Osteoblast (primary cell): Measurements from ENCODE around the gene SLC44A4. TPM values are rescaled to one million over a fixed set of nuclear protein-coding genes. Genes with fewer than 3 reads are reported as not detected.

ENCODE experiments used
- DNase-seq: peaks from one replicate; pipeline ENCODE4 v3.0.0; 2011; ENCODE audit warnings: low spot score, mixed read lengths; ENCODE audit not compliant: insufficient read length; ENCODE audit errors: missing footprints
- H2AFZ ChIP-seq: 2 replicates; pipeline ENCODE4 v1.6.0; 2011; ENCODE audit warnings: mild to moderate bottlenecking, low read length
- H3K27ac ChIP-seq: 2 replicates; pipeline ENCODE4 v1.5.1; 2011; ENCODE audit warnings: mild to moderate bottlenecking, low read depth, low read length, moderate library complexity
- H3K27me3 ChIP-seq: 2 replicates; pipeline ENCODE4 v1.6.0; 2012; ENCODE audit warnings: mild to moderate bottlenecking, control low read depth, inconsistent platforms, low read length, moderate library complexity; ENCODE audit not compliant: insufficient read depth
- H3K36me3 ChIP-seq: 2 replicates; pipeline ENCODE4 v1.5.1; 2011; ENCODE audit warnings: mild to moderate bottlenecking, low read length, control low read depth, moderate library complexity; ENCODE audit not compliant: insufficient read depth
- H3K4me1 ChIP-seq: 2 replicates; pipeline ENCODE4 v1.5.1; 2011; ENCODE audit warnings: mild to moderate bottlenecking, low read length, control low read depth, moderate library complexity; ENCODE audit not compliant: insufficient read depth
- H3K4me2 ChIP-seq: 2 replicates; pipeline ENCODE4 v1.6.0; 2011; ENCODE audit warnings: mild to moderate bottlenecking, low read length; ENCODE audit not compliant: insufficient read depth
- H3K4me3 ChIP-seq: fragments of 200-600 bp; sonication (generic); 3 replicates; pipeline ENCODE4 v1.5.1; 2012; ENCODE audit warnings: mild to moderate bottlenecking, low read length, inconsistent platforms; ENCODE audit not compliant: insufficient read depth
- H3K79me2 ChIP-seq: 2 replicates; pipeline ENCODE4 v1.6.0; 2012; ENCODE audit warnings: mild to moderate bottlenecking, low read length, control low read depth, inconsistent platforms; ENCODE audit not compliant: insufficient read depth
- H3K9me3 ChIP-seq: 2 replicates; pipeline ENCODE4 v1.5.1; 2011; ENCODE audit warnings: low read depth, low read length, control low read depth
- H4K20me1 ChIP-seq: 2 replicates; pipeline ENCODE4 v1.6.0; 2012; ENCODE audit warnings: mild to moderate bottlenecking, low read length, control low read depth; ENCODE audit not compliant: insufficient read depth
- CTCF ChIP-seq: IDR thresholded peaks from 2 replicates; pipeline ENCODE4 v1.5.1; 2011; ENCODE audit warnings: mild to moderate bottlenecking, low read depth, low read length, moderate library complexity; ENCODE audit errors: extremely low read depth
- total RNA-seq: library from RNA; depleted of rRNA; stranded (reverse); fragments of >200 nt; gene quantifications from 2 replicates; pipeline ENCODE4 v1.2.3, GENCODE V29; 2012

The SLC44A4 gene
- total RNA-seq, 1 donor, result not detected

- Histone ChIP-seq H3K4me3 (no peak overlapping the region), H4K20me1 (no peaks in the 10 kb centered on the region), H3K36me3 (no peaks in the 10 kb centered on the region), H3K79me2 (no peaks in the 10 kb centered on the region), H3K9me3 (no peaks in the 10 kb centered on the region), H3K27me3 (no peaks in the 10 kb centered on the region), H3K4me1 (no peaks in the 10 kb centered on the region), H3K4me2 (no peak overlapping the region), H3K27ac (no peak overlapping the region), H2AFZ (no peak overlapping the region)
- DNase-seq, result no peak
- peak; percentile 35 for TF ChIP-seq CTCF
These were observed 44.1 kb upstream of the SLC44A4 start for GRCh38 chr6:31922942-31923341.

GRCh38 chr6:31920811-31921210, 42.0 kb upstream of the SLC44A4 start:
- Histone ChIP-seq H3K4me2 (no peak overlapping the region), H3K79me2 (no peaks in the 10 kb centered on the region), H3K4me3 (no peak overlapping the region), H3K4me1 (no peaks in the 10 kb centered on the region), H4K20me1 (no peaks in the 10 kb centered on the region), H3K27ac (no peak overlapping the region), H3K36me3 (no peaks in the 10 kb centered on the region), H2AFZ (no peak overlapping the region), H3K9me3 (no peaks in the 10 kb centered on the region), H3K27me3 (no peaks in the 10 kb centered on the region)
- no peak for TF ChIP-seq CTCF
- no peak for DNase-seq

GRCh38 chr6:31919624-31920303, 41.0 kb upstream of the SLC44A4 start:
- Histone ChIP-seq H3K4me3 (no peak overlapping the region), H4K20me1 (no peaks in the 10 kb centered on the region), H3K9me3 (no peaks in the 10 kb centered on the region), H3K4me2 (no peak overlapping the region), H3K27me3 (no peaks in the 10 kb centered on the region), H3K27ac (no peak overlapping the region), H3K4me1 (no peaks in the 10 kb centered on the region), H3K36me3 (no peaks in the 10 kb centered on the region), H2AFZ (no peak overlapping the region), H3K79me2 (no peaks in the 10 kb centered on the region)
- no peak for DNase-seq
- TF ChIP-seq CTCF, result no peak

- Histone ChIP-seq H3K9me3 (no peaks in the 10 kb centered on the region), H4K20me1 (no peaks in the 10 kb centered on the region), H3K36me3 (no peaks in the 10 kb centered on the region), H3K79me2 (no peaks in the 10 kb centered on the region), H3K4me3 (no peak overlapping the region), H2AFZ (no peak overlapping the region), H3K4me2 (no peak overlapping the region), H3K27ac (no peak overlapping the region), H3K27me3 (no peaks in the 10 kb centered on the region), H3K4me1 (no peaks in the 10 kb centered on the region)
- no peak for DNase-seq
- no peak for TF ChIP-seq CTCF
These were observed 39.4 kb upstream of the SLC44A4 start for GRCh38 chr6:31918069-31918720.
